HG03460 (cell line): ENCODE data around the gene PRC1.
"Not testable (repeated sequence)": the region's sequence is repeated elsewhere in the genome, so short reads cannot be mapped to it uniquely, and the experiment has no call there.

Experiments used
- ATAC-seq: cut with Tn5 transposase; IDR thresholded peaks from one replicate; pipeline ENCODE4 v1.9.1; 2021; ENCODE audit not compliant: unreplicated experiment

PRC1 gene, protein sequence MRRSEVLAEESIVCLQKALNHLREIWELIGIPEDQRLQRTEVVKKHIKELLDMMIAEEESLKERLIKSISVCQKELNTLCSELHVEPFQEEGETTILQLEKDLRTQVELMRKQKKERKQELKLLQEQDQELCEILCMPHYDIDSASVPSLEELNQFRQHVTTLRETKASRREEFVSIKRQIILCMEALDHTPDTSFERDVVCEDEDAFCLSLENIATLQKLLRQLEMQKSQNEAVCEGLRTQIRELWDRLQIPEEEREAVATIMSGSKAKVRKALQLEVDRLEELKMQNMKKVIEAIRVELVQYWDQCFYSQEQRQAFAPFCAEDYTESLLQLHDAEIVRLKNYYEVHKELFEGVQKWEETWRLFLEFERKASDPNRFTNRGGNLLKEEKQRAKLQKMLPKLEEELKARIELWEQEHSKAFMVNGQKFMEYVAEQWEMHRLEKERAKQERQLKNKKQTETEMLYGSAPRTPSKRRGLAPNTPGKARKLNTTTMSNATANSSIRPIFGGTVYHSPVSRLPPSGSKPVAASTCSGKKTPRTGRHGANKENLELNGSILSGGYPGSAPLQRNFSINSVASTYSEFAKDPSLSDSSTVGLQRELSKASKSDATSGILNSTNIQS

GRCh38 chr15:90994417-90995311, at the start of gene PRC1:
Gene PRC1, minus strand, starts transcription at chr15:90994535. Its CDS starts 118 bp downstream, at chr15:90994417.
- ATAC-seq, result peak; percentile 96

DNA sequence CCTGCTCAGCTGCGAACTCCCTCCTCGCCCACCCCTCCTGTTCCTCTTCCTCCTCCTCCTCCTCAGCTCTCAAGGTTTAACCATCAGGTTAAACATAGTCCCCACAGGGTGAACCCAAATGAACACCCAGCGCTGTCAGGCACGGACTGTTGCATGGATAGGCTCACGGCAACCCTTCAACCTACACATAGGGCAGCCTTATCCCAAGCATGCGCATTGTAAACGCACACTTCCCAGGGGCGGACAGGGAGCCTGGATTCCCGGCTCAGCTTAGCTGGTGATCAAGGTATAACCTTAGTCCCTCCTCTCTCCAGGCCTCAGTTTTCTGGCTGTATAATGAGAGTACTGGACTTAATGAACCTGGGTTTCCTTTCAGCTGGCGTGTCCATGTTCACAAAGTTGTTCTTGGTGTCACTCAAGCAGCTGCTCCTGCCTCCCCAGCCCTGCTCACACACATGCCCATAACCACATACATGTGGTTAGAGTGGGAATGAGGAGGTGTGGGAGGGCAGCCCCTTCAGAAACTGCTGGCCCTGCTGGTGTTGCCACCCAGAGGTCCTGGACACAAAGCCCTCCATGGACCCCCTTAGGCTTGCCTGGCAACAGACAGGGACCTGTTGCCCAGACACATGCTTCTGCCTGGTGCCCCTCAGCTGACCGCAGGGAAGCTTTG, 49.0 kb upstream of the PRC1 start:
- ATAC-seq, result no peak

DNA sequence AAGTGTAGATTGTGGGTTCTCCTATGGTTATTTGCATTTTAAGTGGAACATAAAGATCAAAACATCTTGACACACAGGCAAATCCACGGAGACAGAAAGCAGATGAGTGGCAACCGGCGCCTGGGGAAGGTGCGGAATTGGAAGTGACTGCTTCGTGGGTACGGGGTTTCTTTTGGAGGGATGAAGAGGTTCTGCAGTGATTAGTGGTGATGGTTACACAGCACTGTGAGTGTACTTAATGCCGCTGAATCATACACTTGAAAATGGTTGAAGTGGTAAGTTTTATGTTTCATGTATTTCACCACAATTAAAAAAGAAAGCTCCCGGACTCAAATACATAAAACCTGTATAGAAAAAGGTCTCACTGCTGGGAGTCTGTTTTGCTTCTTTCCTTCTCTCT, 46.5 kb upstream of the PRC1 start:
- no peak for ATAC-seq

GRCh38 chr15:91039996-91040395, 45.7 kb upstream of the PRC1 start:
- no peak for ATAC-seq

DNA sequence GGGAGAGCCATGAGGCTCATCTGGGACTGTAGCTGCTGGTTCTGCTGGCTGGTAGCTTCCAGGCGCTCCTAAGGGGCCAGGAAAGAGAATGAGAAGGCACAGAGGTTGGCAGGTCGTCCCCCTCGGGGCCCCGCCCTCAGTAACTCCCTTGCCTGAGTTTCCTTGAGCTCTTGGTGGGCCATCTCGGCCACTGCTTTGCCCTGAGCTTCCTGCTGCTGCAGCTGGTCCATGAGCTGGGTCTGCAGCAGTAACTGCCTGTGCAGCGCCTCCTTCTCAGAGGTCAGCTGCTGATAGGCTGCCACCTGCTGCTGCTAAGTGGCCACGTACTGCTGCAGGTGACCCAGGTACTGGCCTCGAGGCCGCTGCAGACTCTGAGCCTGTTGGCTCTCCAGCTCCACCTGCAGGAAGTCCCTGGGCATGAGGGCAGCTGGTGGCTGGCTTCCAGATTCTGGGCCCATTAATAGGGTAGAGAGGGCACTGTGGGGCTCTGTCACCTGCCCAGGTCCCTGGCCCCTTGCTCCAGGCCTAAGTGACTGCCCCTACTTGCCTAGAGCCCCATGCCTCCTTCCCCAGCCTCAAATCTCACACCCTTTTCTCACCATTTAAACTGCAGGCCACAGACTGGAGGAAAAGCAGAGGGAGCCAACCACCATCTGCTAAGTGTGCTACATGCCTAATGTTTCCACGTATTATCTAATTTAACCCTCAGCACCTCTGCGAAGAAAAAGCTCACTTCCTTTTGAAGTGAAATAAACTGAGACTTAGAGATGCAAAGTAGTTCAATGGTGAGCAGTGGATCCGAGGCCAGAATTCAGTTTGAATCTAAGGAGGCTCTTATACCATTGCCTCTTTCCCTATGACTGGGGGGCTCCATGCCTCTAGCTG, 38.8 kb upstream of the PRC1 start:
- no peak for ATAC-seq

- ATAC-seq, result no peak
Measured at GRCh38 chr15:91031796-91032195, 37.5 kb upstream of the PRC1 start.

GRCh38 chr15:91027677-91028076, 33.3 kb upstream of the PRC1 start:
- ATAC-seq, result no peak

DNA sequence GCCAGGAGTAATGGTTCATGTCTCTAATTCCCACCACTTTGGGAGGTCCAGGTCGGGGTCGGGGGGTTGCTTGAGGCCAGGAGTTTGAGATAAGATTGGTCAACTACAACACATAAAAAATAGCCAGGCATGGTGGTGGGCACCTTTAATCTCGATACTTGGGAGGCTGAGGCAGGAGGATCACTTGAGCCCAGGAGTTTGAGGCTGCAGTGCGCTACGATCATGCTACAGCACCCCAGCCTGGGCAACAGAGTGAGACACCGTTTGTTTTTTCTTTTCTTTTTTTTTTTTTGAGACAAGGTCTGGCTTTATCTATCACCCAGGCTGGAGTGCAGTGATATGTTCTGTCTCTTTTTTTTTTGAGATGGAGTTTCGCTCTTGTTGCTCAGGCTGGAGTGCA, 29.4 kb upstream of the PRC1 start:
- no peak for ATAC-seq

DNA sequence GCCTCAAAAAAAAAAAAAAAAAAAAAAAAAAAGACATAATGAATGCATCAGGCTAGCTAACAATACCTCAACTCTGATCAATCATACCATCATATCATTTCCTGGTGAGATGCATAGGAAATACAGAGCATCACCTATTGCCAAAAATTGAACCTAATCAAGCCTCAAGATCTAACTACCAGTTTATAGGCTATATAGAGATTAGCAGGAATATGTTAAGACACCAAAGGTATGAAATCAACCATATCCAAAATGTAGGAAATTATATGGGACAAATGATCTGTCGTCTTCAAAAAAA, 28.4 kb upstream of the PRC1 start:
- ATAC-seq, result no peak

DNA sequence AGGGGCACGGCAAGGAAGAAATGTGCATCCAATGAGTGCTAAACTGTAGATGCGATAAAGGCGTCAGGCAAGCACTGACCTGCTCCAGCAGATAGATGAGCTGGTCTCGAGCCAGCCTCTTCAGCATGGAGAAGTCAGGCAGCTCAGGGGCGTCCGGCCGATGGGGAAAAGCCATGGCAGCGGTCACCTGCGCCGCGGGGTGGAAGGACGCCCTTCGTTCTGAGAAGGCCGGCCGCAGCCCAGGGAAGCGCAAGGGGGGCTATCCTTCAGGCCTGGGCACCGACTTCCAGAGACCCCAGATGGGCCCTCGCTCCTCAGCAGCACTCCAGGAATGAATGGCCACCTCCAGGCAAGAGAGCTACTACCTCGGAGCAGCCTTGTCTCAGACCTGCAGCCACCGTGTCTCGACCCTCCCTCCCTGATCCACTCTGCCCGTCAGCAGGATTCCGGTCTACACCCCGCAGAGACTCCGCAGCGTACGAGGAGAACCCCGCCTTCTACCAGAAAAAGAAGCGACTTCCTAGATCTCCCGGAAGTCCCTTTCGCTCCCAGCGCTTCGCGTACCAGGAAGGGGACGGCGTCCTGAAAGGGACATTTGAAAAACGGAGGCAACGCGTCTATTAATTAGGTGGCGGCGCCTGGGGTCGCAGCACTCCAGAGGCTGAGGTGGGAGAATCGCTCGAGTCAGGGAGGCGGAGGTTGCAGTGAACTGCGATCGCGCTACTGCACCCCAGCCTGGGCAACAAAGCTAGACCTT, 27.9 kb upstream of the PRC1 start, which contains the start of gene VPS33B:
VPS33B (minus strand) TSS at position 520 of the 757 bp plus-strand sequence; CDS start at position 175, 345 bp downstream.
- peak; percentile 72 for ATAC-seq

GRCh38 chr15:91021516-91022074, 27.3 kb upstream of the PRC1 start:
- ATAC-seq, result no peak

DNA sequence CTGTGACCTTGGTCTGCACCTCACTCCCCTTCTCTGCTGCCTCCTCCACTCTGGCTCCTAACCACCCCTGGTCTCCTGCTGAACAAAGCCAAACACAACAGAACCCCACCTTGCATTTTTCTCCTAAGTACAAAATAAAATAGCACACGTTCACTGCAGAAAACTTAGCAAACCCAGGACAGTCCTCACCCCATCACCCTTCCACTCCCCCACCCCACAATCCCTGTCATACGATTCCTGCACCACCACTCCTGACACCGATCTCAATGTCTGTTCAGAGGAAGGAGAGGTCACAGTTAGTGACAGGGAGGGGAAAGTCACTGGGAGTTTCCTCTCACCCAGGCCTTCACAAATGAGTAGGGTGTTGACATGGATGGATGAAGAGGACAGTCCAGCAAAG, 23.8 kb upstream of the PRC1 start:
- no peak for ATAC-seq

DNA sequence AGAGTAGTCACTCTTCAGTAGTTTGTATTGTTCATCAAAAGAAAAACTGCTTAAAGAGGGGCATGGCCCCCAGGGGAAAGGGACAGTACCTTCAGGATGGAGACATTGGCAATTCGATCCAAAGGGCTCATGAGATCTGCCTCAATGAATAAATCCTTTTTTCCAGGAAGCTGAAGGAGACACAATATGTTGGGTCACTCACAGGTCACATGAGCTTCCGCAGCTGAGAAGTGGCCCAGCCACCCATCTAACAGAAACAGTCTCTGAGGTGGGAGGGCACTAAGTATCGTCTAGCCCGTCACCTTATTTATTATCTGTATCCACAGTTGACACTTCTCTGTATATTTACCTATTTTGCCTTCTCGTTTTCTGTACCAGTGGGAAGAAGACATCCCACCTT, 23.4 kb upstream of the PRC1 start:
- ATAC-seq, result no peak

- not testable (repeated sequence) for ATAC-seq
Measured at GRCh38 chr15:91013701-91014100, 19.4 kb upstream of the PRC1 start.

- no peak for ATAC-seq
Measured at GRCh38 chr15:91007266-91007665, 12.9 kb upstream of the PRC1 start.

- ATAC-seq, result no peak
Measured at GRCh38 chr15:91001209-91001608, 6.9 kb upstream of the PRC1 start.

DNA sequence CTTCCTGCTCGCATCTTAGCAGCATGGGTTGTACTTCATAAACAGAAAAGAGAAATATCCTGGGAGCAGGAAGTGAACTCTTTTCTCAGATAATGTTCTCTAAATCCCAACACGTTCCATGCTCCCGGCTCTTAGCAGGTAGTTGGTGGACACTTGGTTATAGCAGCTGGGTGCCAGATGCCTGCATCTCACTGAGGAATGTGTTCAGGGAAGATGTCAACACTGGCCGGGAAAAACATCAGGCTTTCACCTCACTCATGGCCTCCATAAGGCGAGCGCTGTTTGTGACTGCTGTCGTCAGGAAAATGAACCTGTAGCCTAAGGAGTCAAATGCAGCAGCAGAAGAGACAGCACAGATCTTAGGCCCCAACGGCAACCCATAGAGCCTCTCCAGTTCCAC, 4.4 kb upstream of the PRC1 start:
- ATAC-seq, result no peak

DNA sequence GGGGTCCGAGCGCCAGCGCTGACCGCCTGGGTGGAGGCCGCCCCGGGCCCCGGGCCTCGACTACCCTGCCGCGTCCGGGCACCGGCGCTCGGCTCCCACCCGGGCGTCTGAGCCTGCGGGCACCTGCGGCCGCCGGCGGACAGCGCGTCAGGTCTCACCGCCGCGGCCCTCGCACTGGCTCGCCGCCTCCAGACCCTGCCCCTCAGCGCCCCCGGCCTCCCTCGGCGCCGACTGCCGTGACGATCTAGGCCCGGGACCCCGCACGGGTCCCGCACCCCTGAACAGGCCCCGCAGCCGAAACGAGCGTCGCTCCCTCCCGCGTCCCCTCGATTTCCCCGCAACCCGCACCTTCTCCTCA, 297 bp downstream of the PRC1 start:
- ATAC-seq, result peak; percentile 16

DNA sequence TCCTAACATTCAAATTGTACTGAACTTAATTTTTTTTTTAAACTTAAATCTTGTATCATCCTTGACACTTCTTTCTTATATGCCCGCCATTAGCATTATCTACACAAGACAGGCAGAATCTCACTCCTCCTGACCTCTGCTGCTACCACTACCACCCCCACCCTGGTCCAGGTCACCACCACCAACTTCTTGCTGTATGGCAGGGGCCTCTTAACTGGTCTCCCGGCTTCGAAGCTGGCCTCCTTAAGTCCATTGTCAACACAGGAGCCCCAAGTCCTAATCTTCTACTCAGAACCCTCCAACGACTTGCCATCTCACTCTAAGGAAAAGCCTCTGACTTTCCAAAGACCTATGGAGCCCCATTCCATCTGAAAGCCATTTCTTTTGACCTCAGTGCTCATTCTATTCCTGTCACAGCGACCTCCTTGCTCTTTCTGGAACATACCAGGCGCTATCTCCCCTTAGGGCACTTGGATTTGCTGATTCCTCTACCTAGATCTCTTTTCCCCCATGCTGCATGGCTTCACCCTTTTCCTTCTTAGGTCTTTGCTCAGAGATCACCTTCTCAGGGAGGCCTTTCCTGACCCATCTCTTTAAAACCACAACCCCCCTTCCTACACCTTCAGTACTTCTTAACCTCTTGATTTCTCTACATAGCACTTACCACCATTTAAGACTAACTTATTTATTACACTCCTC, 2.6 kb downstream of the PRC1 start:
- ATAC-seq, result no peak
